ENCODE results near the gene RABL6.

- TF ChIP-seq CTCF (IDR thresholded peaks at IDR 0.05) (no peak), POLR2AphosphoS5 (IDR thresholded peaks at IDR 0.05) (no peak)
These were observed 13.3 kb upstream of the RABL6 start for GRCh38 chr9:136794281-136794999.

Data from breast epithelium (tissue), 3 donors.